ENCODE results near the gene CCDC148. TPM values are rescaled to one million over a fixed set of nuclear protein-coding genes. Genes with fewer than 3 reads are reported as not detected.
"Not testable (repeated sequence)": the region's sequence is repeated elsewhere in the genome, so short reads cannot be mapped to it uniquely, and the experiment has no call there.

The CCDC148 gene
- total and polyA plus RNA-seq, 5 experiments from 2014 or later: not detected

DNA sequence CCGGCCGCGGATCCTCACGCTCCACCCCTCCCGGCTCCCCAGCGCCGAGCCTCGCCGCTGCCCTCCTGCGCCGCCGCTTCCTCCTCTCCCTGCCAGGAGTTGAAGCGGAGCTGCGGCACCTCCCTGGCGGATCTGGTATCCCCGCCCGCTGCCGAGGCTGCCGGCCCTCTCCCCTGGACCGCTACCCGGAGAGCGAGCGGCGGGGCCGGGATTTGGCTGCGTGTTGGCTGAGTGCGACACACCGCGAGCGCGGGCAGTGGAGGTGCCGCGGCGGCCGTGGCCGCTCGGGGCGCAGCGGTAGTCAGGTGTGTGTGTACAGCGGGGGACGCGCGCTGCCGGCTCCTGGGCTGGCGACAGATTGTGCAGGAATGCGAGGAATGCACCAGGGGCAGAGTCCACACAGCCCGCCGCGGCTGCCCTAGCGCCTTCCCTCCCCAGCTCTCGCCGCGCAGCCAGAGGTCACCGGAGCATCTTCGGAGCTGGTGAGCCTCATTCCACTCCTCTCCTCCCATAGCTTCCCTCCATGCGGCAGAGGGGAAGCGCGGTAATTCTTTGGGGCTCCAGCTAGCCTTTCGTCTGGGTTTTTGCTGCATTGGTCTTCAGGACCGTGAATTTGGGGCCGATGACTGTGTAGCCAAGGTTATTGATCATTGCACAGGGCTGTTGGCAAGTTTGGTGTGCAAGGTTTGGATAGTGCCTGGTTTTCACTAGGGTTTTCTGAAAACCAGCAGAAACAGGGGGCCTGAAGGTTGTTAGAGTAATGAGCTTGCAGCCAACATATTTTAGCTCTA is 1.5 kb upstream of the CCDC148 start:
- POLR2A ChIA-PET: interaction anchor here (0.6 to 1.6 kb wide), 2 partner anchors 16 to 1134 kb away, joined by 4 to 5 read pairs; no protein-coding TSS in a partner anchor
- H3K4me1 Mint-ChIP-seq: peaks cover 11 to 26% (median 17%) of the 10 kb centered on the region in 4 donors
- peak overlapping the region; percentile 42 to 94 (median 88) for H3K27ac Mint-ChIP-seq
- peaks cover 0 to 11% (median 0%) of the 10 kb centered on the region in 5 donors for H3K27me3 Mint-ChIP-seq
- ATAC-seq (peak; percentile 59 to 60), DNase-seq (peak; percentile 28 to 79 (median 57))
- peak overlapping the region; percentile 90 to 98 (median 95) for H3K4me3 Mint-ChIP-seq
- H3K9me3 Mint-ChIP-seq: no peaks in the 10 kb centered on the region
- H3K36me3 Mint-ChIP-seq: no peaks in the 10 kb centered on the region

DNA sequence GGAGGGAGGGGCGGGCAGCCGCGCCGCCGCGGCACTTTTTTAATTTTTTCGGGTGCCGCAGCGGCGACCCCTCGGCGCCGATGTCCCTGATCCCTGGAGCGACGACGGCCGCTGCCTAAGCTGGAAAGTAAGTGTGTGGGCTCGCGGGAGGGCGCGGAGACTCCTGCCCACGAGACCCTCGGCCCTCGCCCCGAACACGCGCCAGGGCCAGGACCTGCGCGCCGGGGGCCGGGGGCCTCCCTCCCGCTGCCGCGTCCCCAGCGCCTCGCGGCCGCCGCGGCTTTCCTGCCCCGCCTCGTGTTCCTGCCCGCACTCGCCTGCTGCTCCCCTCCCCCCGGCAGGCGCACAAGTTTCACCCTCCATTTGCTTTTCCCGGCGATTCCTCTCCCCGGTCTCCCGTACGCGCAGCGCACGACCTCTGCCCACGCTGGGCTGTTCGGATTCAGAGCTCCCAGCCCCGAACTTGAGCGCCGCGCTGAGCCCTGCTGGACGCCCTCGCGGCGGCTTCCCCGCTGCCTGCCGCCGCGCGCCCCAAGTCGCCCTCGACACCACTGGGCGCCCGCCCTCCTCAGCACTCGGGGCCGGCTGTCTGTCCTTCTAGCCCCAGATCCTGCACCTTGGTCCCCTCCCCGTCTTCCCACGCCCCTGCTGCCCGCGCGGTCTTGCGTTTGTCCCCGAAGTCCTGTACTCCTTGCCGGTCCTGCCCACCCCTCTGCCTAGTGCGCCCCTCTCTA is 706 bp upstream of the CCDC148 start:
- DNase-seq (peak in 9 of 10 donors; percentile 21 to 67 (median 46)), ATAC-seq (peak; percentile 25 to 38)
- Mint-ChIP-seq H3K9me3 (no peaks in the 10 kb centered on the region), H3K4me3 (peak overlapping the region; percentile 90 to 98 (median 95)), H3K4me1 (peaks cover 11 to 26% (median 17%) of the 10 kb centered on the region in 4 donors), H3K36me3 (no peaks in the 10 kb centered on the region), H3K27ac (peak overlapping the region; percentile 31 to 94 (median 88)), H3K27me3 (peaks cover 0 to 11% (median 0%) of the 10 kb centered on the region in 5 donors)
- POLR2A ChIA-PET: interaction anchor here (0.6 to 1.6 kb wide), 3 partner anchors 16 to 1133 kb away, joined by 4 to 5 read pairs (median 5); no protein-coding TSS in a partner anchor

DNA sequence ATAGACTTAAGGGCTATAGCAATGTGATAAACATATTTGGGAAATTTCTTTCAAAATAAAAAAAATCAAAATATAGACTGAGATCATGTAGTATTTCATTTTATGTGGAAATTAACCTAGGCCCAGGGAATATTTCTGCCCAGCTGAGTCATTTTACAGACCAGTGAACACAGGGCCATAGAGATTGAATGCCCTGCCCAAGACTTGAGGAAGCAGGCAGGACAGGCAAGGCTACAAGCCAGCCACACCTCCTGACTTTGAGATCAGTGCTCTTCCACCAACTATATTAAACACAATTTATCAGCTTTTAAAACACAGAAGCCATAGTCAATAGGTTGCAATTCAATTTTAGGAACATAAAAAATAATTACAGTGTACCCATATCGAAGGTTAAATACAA is 12.9 kb downstream of the CCDC148 start:
- peaks cover 0 to 13% (median 0%) of the 10 kb centered on the region in 9 donors for H3K9me3 Mint-ChIP-seq
- H3K4me1 Mint-ChIP-seq: no peaks in the 10 kb centered on the region
- no peak overlapping the region for H3K4me3 Mint-ChIP-seq
- ATAC-seq: no peak
- H3K27ac Mint-ChIP-seq: no peak overlapping the region
- POLR2A ChIA-PET: no interaction called here
- no peak for DNase-seq
- no peaks in the 10 kb centered on the region for H3K36me3 Mint-ChIP-seq
- H3K27me3 Mint-ChIP-seq: peaks cover 0 to 2% (median 0%) of the 10 kb centered on the region in 5 donors

DNA sequence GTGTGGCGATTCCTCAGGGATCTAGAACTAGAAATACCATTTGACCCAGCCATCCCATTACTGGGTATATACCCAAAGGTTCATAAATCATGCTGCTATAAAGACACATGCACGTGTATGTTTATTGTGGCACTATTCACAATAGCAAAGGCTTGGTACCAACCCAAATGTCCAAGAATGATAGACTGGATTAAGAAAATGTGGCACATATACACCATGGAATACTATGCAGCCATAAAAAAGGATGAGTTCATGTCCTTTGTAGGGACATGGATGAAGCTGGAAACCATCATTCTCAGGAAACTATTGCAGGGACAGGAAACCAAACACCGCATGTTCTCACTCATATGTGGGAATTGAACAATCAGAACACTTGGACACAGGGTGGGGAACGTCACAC is 17.5 kb downstream of the CCDC148 start:
- POLR2A ChIA-PET, H3K27ac Mint-ChIP-seq, H3K36me3 Mint-ChIP-seq, DNase-seq, H3K4me3 Mint-ChIP-seq, ATAC-seq, H3K4me1 Mint-ChIP-seq, H3K27me3 Mint-ChIP-seq: not testable (repeated sequence)
- peaks cover 0 to 37% (median 4%) of the 10 kb centered on the region in 9 donors for H3K9me3 Mint-ChIP-seq

DNA sequence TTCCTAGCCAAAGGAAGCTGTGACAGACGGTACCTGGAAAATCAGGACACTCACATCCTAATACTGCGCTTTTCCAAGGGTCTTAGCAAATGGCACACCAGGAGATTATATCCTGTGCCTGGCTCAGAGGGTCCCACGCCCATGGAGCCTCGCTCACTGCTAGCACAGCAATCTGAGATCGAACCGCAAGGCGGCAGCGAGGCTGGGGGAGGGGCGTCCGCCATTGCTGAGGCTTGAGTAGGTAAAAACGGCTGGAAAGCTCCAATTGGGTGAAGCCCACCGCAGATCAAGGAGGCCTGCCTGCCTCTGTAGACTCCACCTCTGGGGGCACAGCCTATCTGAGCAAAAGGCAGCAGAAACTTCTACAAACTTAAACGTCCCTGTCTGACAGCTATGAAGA is 22.8 kb downstream of the CCDC148 start:
- Mint-ChIP-seq H3K36me3 (peaks cover 0 to 18% (median 8%) of the 10 kb centered on the region in 3 donors), H3K9me3 (peaks cover under 1 to 62% (median 22%) of the 10 kb centered on the region in 9 donors)

DNA sequence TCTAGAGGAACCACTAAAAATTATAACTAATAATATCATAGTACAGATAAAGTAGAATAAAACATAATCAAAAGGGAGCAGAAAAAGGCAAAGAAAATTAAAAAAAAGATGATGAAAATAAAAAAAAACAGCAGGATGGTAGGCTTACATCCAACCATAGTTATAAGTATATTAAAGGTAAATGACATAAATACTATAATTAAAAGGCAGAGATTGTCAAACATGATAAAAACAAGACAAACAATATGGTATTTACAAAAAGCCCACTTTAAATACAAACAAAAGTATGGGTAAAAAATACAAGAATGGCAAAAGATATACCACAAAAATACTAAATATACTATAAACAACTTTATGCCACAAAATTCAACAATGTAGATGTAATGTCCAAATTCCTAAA is 24.4 kb downstream of the CCDC148 start:
- Mint-ChIP-seq H3K27ac (no peak overlapping the region), H3K36me3 (peaks cover 0 to 26% (median 4%) of the 10 kb centered on the region in 3 donors), H3K4me1 (no peaks in the 10 kb centered on the region), H3K9me3 (peaks cover 7 to 64% (median 22%) of the 10 kb centered on the region in 9 donors), H3K4me3 (no peak overlapping the region), H3K27me3 (peaks cover 7 to 13% (median 9%) of the 10 kb centered on the region in 5 donors)
- no peak for DNase-seq
- ATAC-seq: no peak
- POLR2A ChIA-PET: no interaction called here

More for the DNA sequence above, 22.8 kb downstream of the CCDC148 start:
- ATAC-seq, POLR2A ChIA-PET, H3K4me3 Mint-ChIP-seq, H3K4me1 Mint-ChIP-seq, H3K27me3 Mint-ChIP-seq, DNase-seq, H3K27ac Mint-ChIP-seq: not testable (repeated sequence)

DNA sequence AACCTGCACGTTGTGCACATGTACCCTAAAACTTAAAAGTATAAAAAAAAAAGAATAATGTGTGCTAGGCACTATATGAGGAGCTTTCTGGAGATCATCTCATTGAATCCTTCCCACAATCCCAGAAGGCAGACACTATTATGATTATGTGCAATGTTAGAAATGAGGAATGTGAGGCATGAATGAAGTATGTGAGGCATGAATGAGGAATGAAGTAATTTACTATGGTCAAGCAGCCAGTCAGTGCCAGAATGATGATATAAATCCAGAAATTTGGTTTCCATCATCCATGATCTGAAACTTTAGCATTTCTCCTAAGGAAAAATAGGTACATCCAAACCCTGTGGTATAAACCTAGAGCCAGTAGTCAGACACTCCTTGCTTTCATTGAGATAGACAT is 42.0 kb downstream of the CCDC148 start:
- no peak overlapping the region for H3K4me3 Mint-ChIP-seq

DNA sequence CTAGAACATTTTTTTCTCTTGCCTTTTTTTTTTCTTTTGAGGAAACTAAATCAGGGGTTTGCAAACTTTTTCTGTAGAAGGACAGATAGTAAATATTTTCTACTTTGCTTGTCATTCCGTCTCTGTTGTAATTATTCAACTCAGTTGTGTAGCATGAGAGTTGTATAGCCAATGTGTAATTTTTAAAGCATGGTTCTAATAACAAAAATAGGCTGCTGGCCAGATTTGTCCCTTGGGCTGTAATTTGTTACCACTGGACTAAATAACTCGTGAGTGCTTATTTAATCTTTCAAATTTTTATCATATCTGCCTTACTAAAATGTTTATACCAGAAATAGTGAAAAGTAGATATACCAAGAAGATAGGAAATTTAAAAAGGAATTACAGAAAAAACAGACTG is 43.0 kb downstream of the CCDC148 start:
- Mint-ChIP-seq H3K27ac (no peak overlapping the region), H3K9me3 (peaks cover 13 to 63% (median 41%) of the 10 kb centered on the region in 9 donors), H3K36me3 (peaks cover 0 to 47% (median 3%) of the 10 kb centered on the region in 3 donors), H3K4me3 (no peak overlapping the region), H3K27me3 (peaks cover 9 to 19% (median 12%) of the 10 kb centered on the region in 5 donors), H3K4me1 (no peaks in the 10 kb centered on the region)
- POLR2A ChIA-PET: no interaction called here
- ATAC-seq (no peak), DNase-seq (no peak)

More for the DNA sequence above, 42.0 kb downstream of the CCDC148 start:
- Mint-ChIP-seq H3K36me3 (peaks cover 0 to 44% (median 3%) of the 10 kb centered on the region in 3 donors), H3K9me3 (peaks cover 13 to 57% (median 36%) of the 10 kb centered on the region in 9 donors), H3K27me3 (peaks cover 11 to 19% (median 15%) of the 10 kb centered on the region in 5 donors), H3K4me1 (no peaks in the 10 kb centered on the region), H3K27ac (no peak overlapping the region)
- POLR2A ChIA-PET: no interaction called here
- ATAC-seq (no peak), DNase-seq (no peak)

DNA sequence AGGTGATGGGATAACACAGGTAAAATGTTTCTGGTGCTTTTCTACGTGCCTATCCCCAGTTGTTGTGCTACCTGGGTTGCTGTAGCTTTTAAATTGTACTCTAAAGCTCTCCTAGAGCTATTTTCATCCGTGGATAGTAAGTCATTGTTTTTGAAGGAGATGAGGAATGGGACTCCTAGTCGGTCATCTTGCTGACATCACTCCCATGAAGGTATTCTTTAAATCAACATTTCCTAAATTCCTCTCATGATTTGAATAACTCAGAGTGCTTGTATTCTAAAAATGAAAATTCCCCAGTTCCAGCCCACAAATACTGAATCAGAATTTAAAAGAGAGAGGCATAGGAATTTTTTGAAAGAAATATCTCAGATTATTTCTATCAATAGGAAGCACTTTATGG is 44.3 kb downstream of the CCDC148 start:
- Mint-ChIP-seq H3K27ac (no peak overlapping the region), H3K27me3 (peaks cover 2 to 15% (median 9%) of the 10 kb centered on the region in 5 donors), H3K4me1 (no peaks in the 10 kb centered on the region), H3K36me3 (peaks cover 0 to 47% (median 3%) of the 10 kb centered on the region in 3 donors), H3K4me3 (no peak overlapping the region), H3K9me3 (peaks cover 13 to 58% (median 39%) of the 10 kb centered on the region in 9 donors)
- ATAC-seq (no peak), DNase-seq (no peak)
- POLR2A ChIA-PET: no interaction called here

DNA sequence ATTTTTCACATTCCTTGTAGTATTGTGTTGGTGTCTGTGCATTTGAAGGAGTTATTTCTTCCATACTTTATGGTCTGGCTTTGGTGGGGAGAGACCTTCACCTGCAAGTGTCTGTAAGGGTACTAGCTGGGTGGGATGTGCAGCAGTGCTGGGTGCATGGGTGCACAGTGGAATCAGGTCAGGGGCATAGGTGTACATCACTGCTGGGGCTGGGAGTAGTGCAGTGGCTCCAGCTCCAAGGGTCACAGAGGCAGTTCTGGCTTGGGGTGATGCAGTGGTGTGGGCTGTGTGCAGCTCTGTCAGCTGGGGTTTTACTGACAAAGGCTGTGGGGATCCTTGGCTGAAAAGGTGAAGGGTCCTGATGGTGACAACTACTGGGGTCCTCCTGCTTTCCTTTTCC is 44.8 kb downstream of the CCDC148 start:
- Mint-ChIP-seq H3K27ac (no peak overlapping the region), H3K27me3 (peaks cover 6 to 15% (median 11%) of the 10 kb centered on the region in 5 donors), H3K4me3 (no peak overlapping the region), H3K36me3 (peaks cover 0 to 46% (median 3%) of the 10 kb centered on the region in 3 donors), H3K4me1 (no peaks in the 10 kb centered on the region), H3K9me3 (peaks cover 13 to 57% (median 38%) of the 10 kb centered on the region in 9 donors)
- no peak for ATAC-seq
- POLR2A ChIA-PET: no interaction called here
- no peak for DNase-seq

DNA sequence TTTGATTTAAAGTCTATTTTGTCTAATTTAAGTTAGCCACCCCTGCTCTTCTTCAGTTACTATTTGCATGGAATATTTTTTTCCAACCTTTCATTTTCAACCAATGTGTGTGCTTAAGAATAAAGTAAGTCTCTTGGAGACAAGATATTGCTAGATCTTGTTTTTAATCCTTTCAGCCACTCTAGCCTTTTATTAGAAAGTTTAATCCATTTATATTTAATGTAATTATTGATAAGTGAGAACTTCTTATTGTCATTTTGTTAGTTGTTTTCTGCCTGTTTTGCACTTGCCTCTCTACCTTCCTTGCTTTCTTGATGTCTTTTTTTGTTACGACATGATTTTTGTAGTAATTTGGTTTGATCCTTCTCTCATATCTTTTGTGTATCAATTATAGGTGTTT is 46.4 kb downstream of the CCDC148 start:
- POLR2A ChIA-PET: no interaction called here
- Mint-ChIP-seq H3K27ac (no peak overlapping the region), H3K9me3 (peaks cover 6 to 42% (median 25%) of the 10 kb centered on the region in 9 donors), H3K27me3 (peaks cover 3 to 13% (median 9%) of the 10 kb centered on the region in 5 donors), H3K4me1 (no peaks in the 10 kb centered on the region), H3K4me3 (no peak overlapping the region), H3K36me3 (peaks cover 0 to 33% (median 0%) of the 10 kb centered on the region in 3 donors)
- DNase-seq: no peak
- no peak for ATAC-seq

DNA sequence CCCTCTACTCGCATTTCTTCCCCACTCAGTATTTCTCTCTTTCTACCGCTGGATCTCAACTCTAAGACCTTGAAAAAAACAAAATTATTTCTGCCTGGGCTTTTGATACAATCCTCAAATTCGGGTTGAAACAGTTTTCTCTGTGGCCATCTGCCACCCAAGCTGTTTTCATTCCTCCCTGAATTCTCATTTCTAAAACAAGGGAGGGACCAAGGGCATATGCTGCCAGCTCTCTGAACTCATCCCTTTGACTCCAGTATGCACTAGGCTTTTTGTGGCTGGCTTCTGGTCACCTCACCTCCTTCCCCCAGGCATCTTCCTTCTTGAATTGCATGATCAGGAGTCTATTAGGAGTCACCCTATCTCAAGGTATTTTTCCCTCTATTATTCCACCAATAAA is 49.5 kb downstream of the CCDC148 start:
- ATAC-seq (no peak), DNase-seq (no peak)
- Mint-ChIP-seq H3K4me3 (no peak overlapping the region), H3K36me3 (peaks cover 0 to 24% (median 0%) of the 10 kb centered on the region in 3 donors), H3K27ac (no peak overlapping the region), H3K27me3 (peaks cover 4 to 13% (median 7%) of the 10 kb centered on the region in 5 donors), H3K4me1 (no peaks in the 10 kb centered on the region), H3K9me3 (peaks cover 6 to 31% (median 21%) of the 10 kb centered on the region in 9 donors)
- POLR2A ChIA-PET: no interaction called here

Data from naive thymus-derived CD8-positive, alpha-beta T cell (primary cell).